VCaP (cell line): Measurements from ENCODE around the gene IRF7.

Experiments used
- H3K27ac ChIP-seq: fragments of 450-650 bp; 2 replicates; pipeline ENCODE4 v1.5.1; 2017
- CTCF ChIP-seq: fragments of 450-650 bp; conservative IDR thresholded peaks from 2 replicates; pipeline ENCODE4 v1.5.1; 2017; ENCODE audit warnings: mild to moderate bottlenecking, moderate library complexity

Gene IRF7

GRCh38 chr11:638631-639331 is 23.0 kb upstream of the IRF7 start:
- TF ChIP-seq CTCF = no peak
- no peak overlapping the region for H3K27ac ChIP-seq

- H3K27ac ChIP-seq = no peak overlapping the region; the same call in 1 of the 2 replicates
- TF ChIP-seq CTCF = no peak
These were observed 22.1 kb upstream of the IRF7 start for GRCh38 chr11:637593-638521.

GRCh38 chr11:637333-637592 is 21.5 kb upstream of the IRF7 start:
- no peak overlapping the region; the same call in 1 of the 2 replicates for H3K27ac ChIP-seq
- TF ChIP-seq CTCF = no peak

GRCh38 chr11:636511-637332 is 21.0 kb upstream of the IRF7 start, which contains the start of gene DRD4:
DRD4 (plus strand) TSS chr11:637269; CDS start chr11:637305, 36 bp downstream.
- TF ChIP-seq CTCF = no peak
- H3K27ac ChIP-seq = no peak within 1 kb of the TSS; the same call in 1 of the 2 replicates

- TF ChIP-seq CTCF = no peak
- H3K27ac ChIP-seq = no peak overlapping the region
These were observed 20.3 kb upstream of the IRF7 start for GRCh38 chr11:635945-636510.

- H3K27ac ChIP-seq = no peak overlapping the region
- TF ChIP-seq CTCF = no peak
These were observed 15.1 kb upstream of the IRF7 start for GRCh38 chr11:630871-631270.
